Vagina (tissue), 2 donors: Measurements from ENCODE around the gene MAX.

Experiments used
- POLR2A ChIP-seq, 2 donors: fragments of 450-650 bp; IDR thresholded peaks; one replicate each; pipeline ENCODE4 v1.6.1; 2017; ENCODE audit warnings: antibody characterized with exemption in 2 of 2, mild to moderate bottlenecking in 2 of 2, moderate library complexity in 2 of 2
- POLR2AphosphoS5 ChIP-seq, 2 donors: sonication (generic); formaldehyde crosslinking; IDR thresholded peaks; one replicate each; pipeline ENCODE4 v1.9.0; 2017; ENCODE audit warnings: antibody characterized with exemption in 2 of 2, mild to moderate bottlenecking in 2 of 2, low read depth in 1 of 2; ENCODE audit not compliant: insufficient read depth in 1 of 2
- TF ChIP-seq, protein P1 (sequence below), 3 experiments: fragments of 450-650 bp in 2 of 3; fragments of 200-600 bp in 1 of 3; sonication (generic) in 1 of 3; IDR thresholded peaks; one replicate each; pipeline ENCODE4 v1.5.1; 2017 to 2019; ENCODE audit warnings: antibody characterized with exemption in 3 of 3, mild to moderate bottlenecking in 2 of 3, moderate library complexity in 2 of 3

DNA sequence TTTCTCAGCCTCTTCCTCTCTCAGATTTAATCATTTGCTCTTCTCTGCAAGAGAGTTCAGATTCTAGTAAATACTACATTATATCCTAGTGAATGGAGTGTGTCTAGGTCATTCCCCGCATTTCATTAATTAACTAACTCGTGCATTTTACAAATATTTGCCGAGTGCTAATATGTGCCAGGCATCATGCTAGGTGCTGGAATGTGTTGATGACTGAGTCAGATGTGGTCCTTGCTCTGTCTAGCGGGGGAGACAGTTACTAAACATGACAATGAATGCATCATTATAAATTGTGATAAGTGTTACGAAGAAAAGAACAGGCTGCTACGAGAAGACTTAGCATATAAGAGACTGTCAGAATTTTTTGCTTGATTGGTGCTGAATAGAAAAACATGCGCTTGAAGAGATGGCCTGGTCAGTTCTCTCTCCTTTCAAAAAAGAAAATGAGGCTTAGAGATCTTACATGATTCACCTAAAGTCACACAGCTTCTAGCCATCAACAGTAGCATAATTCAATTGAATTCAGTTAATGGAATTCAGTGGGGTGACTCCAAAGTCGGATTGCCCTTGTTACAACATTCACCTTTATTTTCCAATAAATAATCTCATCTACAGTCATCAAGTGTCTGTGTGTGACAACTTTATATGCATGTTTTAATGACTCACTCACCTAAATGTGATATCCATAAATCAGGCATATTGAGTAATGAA, 48.7 kb upstream of the MAX start:
- TF ChIP-seq POLR2A (IDR thresholded peaks at IDR 0.05): no peak
- TF ChIP-seq POLR2AphosphoS5 (IDR thresholded peaks at IDR 0.05; ENCODE audit: insufficient read depth in 1 of 2, low read depth in 1 of 2): no peak
- TF ChIP-seq, protein P1, sequence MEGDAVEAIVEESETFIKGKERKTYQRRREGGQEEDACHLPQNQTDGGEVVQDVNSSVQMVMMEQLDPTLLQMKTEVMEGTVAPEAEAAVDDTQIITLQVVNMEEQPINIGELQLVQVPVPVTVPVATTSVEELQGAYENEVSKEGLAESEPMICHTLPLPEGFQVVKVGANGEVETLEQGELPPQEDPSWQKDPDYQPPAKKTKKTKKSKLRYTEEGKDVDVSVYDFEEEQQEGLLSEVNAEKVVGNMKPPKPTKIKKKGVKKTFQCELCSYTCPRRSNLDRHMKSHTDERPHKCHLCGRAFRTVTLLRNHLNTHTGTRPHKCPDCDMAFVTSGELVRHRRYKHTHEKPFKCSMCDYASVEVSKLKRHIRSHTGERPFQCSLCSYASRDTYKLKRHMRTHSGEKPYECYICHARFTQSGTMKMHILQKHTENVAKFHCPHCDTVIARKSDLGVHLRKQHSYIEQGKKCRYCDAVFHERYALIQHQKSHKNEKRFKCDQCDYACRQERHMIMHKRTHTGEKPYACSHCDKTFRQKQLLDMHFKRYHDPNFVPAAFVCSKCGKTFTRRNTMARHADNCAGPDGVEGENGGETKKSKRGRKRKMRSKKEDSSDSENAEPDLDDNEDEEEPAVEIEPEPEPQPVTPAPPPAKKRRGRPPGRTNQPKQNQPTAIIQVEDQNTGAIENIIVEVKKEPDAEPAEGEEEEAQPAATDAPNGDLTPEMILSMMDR (IDR thresholded peaks at IDR 0.05): no peak
